Neuronal stem cell (in vitro differentiated cells): ENCODE data around the gene RRAD.
"Not testable (repeated sequence)": the region's sequence is repeated elsewhere in the genome, so short reads cannot be mapped to it uniquely, and the experiment has no call there.

Experiments used
- DNase-seq: peaks from one replicate; pipeline ENCODE4 v3.0.0-alpha.2; 2013; ENCODE audit warnings: low spot score
- H2AFZ ChIP-seq: one replicate; pipeline ENCODE4 v1.6.1; 2013; ENCODE audit warnings: mild to moderate bottlenecking, low read length, inconsistent platforms
- H2AK5ac ChIP-seq: 2 replicates; pipeline ENCODE4 v1.6.1; 2013; ENCODE audit warnings: low read depth, mild to moderate bottlenecking, inconsistent platforms, low read length, moderate library complexity, mixed read lengths
- H2BK120ac ChIP-seq: 2 replicates; pipeline ENCODE4 v1.6.1; 2013; ENCODE audit warnings: low read depth, mild to moderate bottlenecking, inconsistent platforms, low read length, moderate library complexity, mixed read lengths
- H2BK12ac ChIP-seq: one replicate; pipeline ENCODE4 v1.6.1; 2013; ENCODE audit warnings: low read length, inconsistent platforms
- H2BK15ac ChIP-seq: 2 replicates; pipeline ENCODE4 v1.6.1; 2013; ENCODE audit warnings: mild to moderate bottlenecking, low read length, inconsistent platforms, mixed read lengths
- H2BK5ac ChIP-seq: one replicate; pipeline ENCODE4 v1.6.1; 2013; ENCODE audit warnings: inconsistent platforms, mild to moderate bottlenecking, low read length, moderate library complexity
- H3K14ac ChIP-seq: one replicate; pipeline ENCODE4 v1.6.1; 2013; ENCODE audit warnings: low read length, inconsistent platforms
- H3K18ac ChIP-seq: 2 replicates; pipeline ENCODE4 v1.6.1; 2013; ENCODE audit warnings: low read length, inconsistent platforms
- H3K23ac ChIP-seq: 2 replicates; pipeline ENCODE4 v1.6.1; 2013; ENCODE audit warnings: low read depth, mild to moderate bottlenecking, mixed read lengths, low read length, inconsistent platforms; ENCODE audit not compliant: poor library complexity
- H3K27ac ChIP-seq: replicated peaks from 3 replicates; pipeline ENCODE4 v1.5.1; 2013; ENCODE audit warnings: low read length, inconsistent platforms
- H3K27me3 ChIP-seq, 3 experiments: 2 replicates each; pipeline ENCODE4 v1.6.1; 2013; ENCODE audit warnings: low read length in 3 of 3, mild to moderate bottlenecking in 2 of 3, inconsistent platforms in 1 of 3, low read depth in 1 of 3, mixed read lengths in 1 of 3, moderate library complexity in 1 of 3; ENCODE audit not compliant: control insufficient read depth in 3 of 3, insufficient read depth in 3 of 3
- H3K36me3 ChIP-seq, 2 donors: replicated peaks in 1 of 2; 2 replicates each; pipeline ENCODE4 v1.6.1; 2013; ENCODE audit warnings: low read length in 2 of 2; ENCODE audit not compliant: control insufficient read depth in 2 of 2, insufficient read depth in 2 of 2
- H3K4ac ChIP-seq: 2 replicates; pipeline ENCODE4 v1.6.1; 2013; ENCODE audit warnings: inconsistent platforms, mild to moderate bottlenecking, low read length, moderate library complexity
- H3K4me1 ChIP-seq, 2 donors: 1 replicate in 1 of 2; 2 replicates in 1 of 2; pipeline ENCODE4 v1.6.1; 2013; ENCODE audit warnings: low read length in 2 of 2, low read depth in 1 of 2; ENCODE audit not compliant: control insufficient read depth in 2 of 2, insufficient read depth in 1 of 2
- H3K4me2 ChIP-seq: one replicate; pipeline ENCODE4 v1.6.1; 2013; ENCODE audit warnings: mild to moderate bottlenecking, low read length, inconsistent platforms; ENCODE audit not compliant: insufficient read depth, poor library complexity, severe bottlenecking
- H3K4me3 ChIP-seq, 2 donors: 2 replicates each; pipeline ENCODE4 v1.5.1; 2013; ENCODE audit warnings: low read length in 2 of 2, mild to moderate bottlenecking in 2 of 2, inconsistent platforms in 1 of 2, moderate library complexity in 1 of 2
- H3K79me1 ChIP-seq: one replicate; pipeline ENCODE4 v1.6.1; 2013; ENCODE audit warnings: low read depth, mild to moderate bottlenecking, inconsistent platforms, low read length, moderate library complexity
- H3K9ac ChIP-seq: one replicate; pipeline ENCODE4 v1.6.1; 2013; ENCODE audit warnings: mild to moderate bottlenecking, low read depth, low read length, inconsistent platforms; ENCODE audit not compliant: poor library complexity
- H3K9me3 ChIP-seq, 2 donors: replicated peaks in 1 of 2; 2 replicates each; pipeline versions ENCODE3 to v1.6.1; 2013; ENCODE audit warnings: low read length in 2 of 2, mild to moderate bottlenecking in 2 of 2, inconsistent platforms in 1 of 2, low read depth in 1 of 2, mixed read lengths in 1 of 2, moderate library complexity in 1 of 2; ENCODE audit not compliant: control insufficient read depth in 2 of 2, insufficient read depth in 1 of 2
- H4K8ac ChIP-seq: one replicate; pipeline ENCODE4 v1.6.1; 2013; ENCODE audit warnings: low read depth, mild to moderate bottlenecking, inconsistent platforms, low read length, moderate library complexity
- H4K91ac ChIP-seq: one replicate; pipeline ENCODE4 v1.6.1; 2013; ENCODE audit warnings: low read length, low read depth, mild to moderate bottlenecking, inconsistent platforms; ENCODE audit not compliant: poor library complexity
- WGBS, 2 donors: extraction: QIAGEN DNeasy Blood & Tissue Kit; methylation state at CpG; one replicate each; pipeline ENCODE4 v1.1.7; 2013; ENCODE audit warnings: missing lambda C conversion rate in 2 of 2, mixed read lengths in 1 of 2; ENCODE audit not compliant: insufficient read length in 2 of 2, insufficient replicate concordance in 1 of 2; ENCODE audit errors: extremely low coverage in 2 of 2; 5-methylcytosine and 5-hydroxymethylcytosine counted together

RRAD gene

GRCh38 chr16:66958857-66959703 lies 33.7 kb upstream of the RRAD start:
- H2BK12ac ChIP-seq, result no peak overlapping the region
- DNase-seq, result no peak
- H3K14ac ChIP-seq, result no peak overlapping the region
- H4K91ac ChIP-seq, result no peak overlapping the region
- H2AFZ ChIP-seq, result no peak overlapping the region
- no peak overlapping the region for H3K18ac ChIP-seq
- no peak overlapping the region for H3K9ac ChIP-seq
- no peaks in the 10 kb centered on the region for H3K36me3 ChIP-seq
- no peak overlapping the region for H3K23ac ChIP-seq
- H2BK5ac ChIP-seq, result no peak overlapping the region
- no CpG with 5 or more reads among the region's 7 CpGs for WGBS, 2 donors
- no peak overlapping the region for H3K4me2 ChIP-seq
- no peak overlapping the region for H4K8ac ChIP-seq
- no peak overlapping the region for H3K27ac ChIP-seq
- H3K4me1 ChIP-seq, result peaks cover 3% of the 10 kb centered on the region in 2 donors
- H2BK15ac ChIP-seq, result no peak overlapping the region
- no peak overlapping the region for H2BK120ac ChIP-seq
- peaks cover 0 to 23% (median 0%) of the 10 kb centered on the region in 3 experiments for H3K27me3 ChIP-seq
- H3K4ac ChIP-seq, result no peak overlapping the region
- H3K4me3 ChIP-seq, result peak overlapping the region in 1 of 2 donors; percentile 57
- H3K9me3 ChIP-seq, result no peaks in the 10 kb centered on the region
- peaks cover 2% of the 10 kb centered on the region for H3K79me1 ChIP-seq
- H2AK5ac ChIP-seq, result no peak overlapping the region

- not testable (repeated sequence) for H3K36me3 ChIP-seq, H4K8ac ChIP-seq, H3K4me3 ChIP-seq, H3K23ac ChIP-seq, H2BK5ac ChIP-seq, H3K4me2 ChIP-seq, H3K9ac ChIP-seq, H3K79me1 ChIP-seq, DNase-seq, H2BK12ac ChIP-seq, H4K91ac ChIP-seq, H3K14ac ChIP-seq, H2AK5ac ChIP-seq, H3K27ac ChIP-seq, H2AFZ ChIP-seq, H3K18ac ChIP-seq, H3K9me3 ChIP-seq, H2BK15ac ChIP-seq, H2BK120ac ChIP-seq, H3K4me1 ChIP-seq, H3K4ac ChIP-seq
- peaks cover 0 to 28% (median 0%) of the 10 kb centered on the region in 3 experiments for H3K27me3 ChIP-seq
- WGBS, 2 donors, result no CpG with 5 or more reads among the region's 1 CpG
These were observed 30.8 kb upstream of the RRAD start for GRCh38 chr16:66956154-66956457.

GRCh38 chr16:66955363-66956153 lies 30.2 kb upstream of the RRAD start:
- not testable (repeated sequence) for H2AK5ac ChIP-seq, H3K4me3 ChIP-seq, H4K91ac ChIP-seq, H3K4me1 ChIP-seq, H3K36me3 ChIP-seq, H3K9ac ChIP-seq, H2AFZ ChIP-seq, H2BK15ac ChIP-seq, H2BK5ac ChIP-seq, H4K8ac ChIP-seq, H3K23ac ChIP-seq, H3K9me3 ChIP-seq, H2BK12ac ChIP-seq, H3K18ac ChIP-seq, H3K79me1 ChIP-seq, H3K27ac ChIP-seq, DNase-seq, H3K4ac ChIP-seq, H3K14ac ChIP-seq, H3K4me2 ChIP-seq, H2BK120ac ChIP-seq
- H3K27me3 ChIP-seq, result peaks cover 0 to 28% (median 0%) of the 10 kb centered on the region in 3 experiments
- no CpG with 5 or more reads among the region's 17 CpGs for WGBS, 2 donors

GRCh38 chr16:66954097-66954659 lies 28.8 kb upstream of the RRAD start:
- Histone ChIP-seq H4K91ac (no peak overlapping the region), H3K4me2 (no peak overlapping the region), H3K4ac (no peak overlapping the region), H3K9ac (no peak overlapping the region), H3K27me3 (peaks cover 0 to 29% (median 6%) of the 10 kb centered on the region in 3 experiments), H4K8ac (no peak overlapping the region), H3K4me3 (no peak overlapping the region), H3K18ac (no peak overlapping the region), H2AFZ (no peak overlapping the region), H2BK15ac (no peak overlapping the region), H2BK120ac (no peak overlapping the region), H2BK12ac (no peak overlapping the region), H2AK5ac (no peak overlapping the region), H3K14ac (no peak overlapping the region), H3K9me3 (no peaks in the 10 kb centered on the region), H3K23ac (no peak overlapping the region), H3K79me1 (no peaks in the 10 kb centered on the region), H3K4me1 (no peaks in the 10 kb centered on the region), H3K36me3 (no peaks in the 10 kb centered on the region), H3K27ac (no peak overlapping the region), H2BK5ac (no peak overlapping the region)
- WGBS, 2 donors, result no CpG with 5 or more reads among the region's 8 CpGs
- DNase-seq, result no peak
